HCT116 (cell line): Measurements from ENCODE around the gene GAL3ST2. TPM values are rescaled to one million over a fixed set of nuclear protein-coding genes. Genes with fewer than 3 reads are reported as not detected.

Source experiments
- ATAC-seq: fragments of 200-7000 bp; cut with Tn5 transposase; 2 replicates; pipeline ENCODE4 v1.9.1; 2020; ENCODE audit warnings: mild to moderate bottlenecking, moderate library complexity
- BruUV-seq: library from RNA; stranded (reverse); fragments of 400-500 nt; replicated peaks from 2 replicates; lab custom pipeline; 2021; lab: Mats Ljungman, UMichigan
- CTCF ChIA-PET: fragments of 300-600 bp; sonication (Branson Sonifier 250); formaldehyde crosslinking; loops from one replicate; lab custom pipeline; 2021; ENCODE audit warnings: antibody characterized with exemption; lab: Charles Lee
- POLR2A ChIA-PET: fragments of 300-600, 350-600 bp; sonication (Branson Sonifier 250); formaldehyde crosslinking; loops from one replicate; lab custom pipeline; 2021; ENCODE audit warnings: antibody characterized with exemption; lab: Charles Lee
- RAD21 ChIA-PET, 2 experiments: fragments of 300-600 bp; sonication (Branson Sonifier 250); formaldehyde crosslinking; loops; one replicate each; lab custom pipeline; 2023; ENCODE audit warnings: low total read pairs in 2 of 2; ENCODE audit not compliant: uncharacterized antibody in 2 of 2, unreplicated experiment in 2 of 2, low non-redundant PET in 1 of 2; lab: Charles Lee
- DNase-seq: peaks from one replicate; pipeline ENCODE4 v3.0.0-alpha.2; 2010; ENCODE audit warnings: low read depth, low spot score
- H2AFZ ChIP-seq: fragments of 200-600 bp; shearing (Covaris generic), sonication (generic); 2 replicates; pipeline ENCODE4 v1.6.1; 2017; ENCODE audit warnings: low read depth, mixed run types, mixed read lengths, antibody characterized with exemption, low read length; ENCODE audit not compliant: poor library complexity, severe bottlenecking
- H3K27ac ChIP-seq: 2 replicates; pipeline ENCODE4 v1.5.1; 2012; ENCODE audit warnings: low read depth, low read length
- H3K27me3 ChIP-seq: fragments of 200-600 bp; sonication (generic); 2 replicates; pipeline ENCODE4 v1.6.1; 2016; ENCODE audit warnings: mixed run types, low read length, mixed read lengths; ENCODE audit not compliant: insufficient read depth
- H3K36me3 ChIP-seq, 2 experiments: fragments of 200-500 bp in 1 of 2; fragments of 200-600 bp in 1 of 2; sonication (Bioruptor generic) in 1 of 2; sonication (generic) in 1 of 2; 2 replicates each; pipeline versions ENCODE4 v1.5.1 to v1.6.1; 2014 to 2016; ENCODE audit warnings: low read length in 2 of 2, inconsistent platforms in 1 of 2, mixed read lengths in 1 of 2, mixed run types in 1 of 2; ENCODE audit not compliant: insufficient read depth in 2 of 2, control insufficient read depth in 1 of 2
- H3K4me1 ChIP-seq, 2 experiments: fragments of 200-600 bp in 1 of 2; sonication (generic) in 1 of 2; 2 replicates each; pipeline versions ENCODE4 v1.5.1 to v1.6.1; 2012 to 2017; ENCODE audit warnings: low read length in 2 of 2, inconsistent platforms in 1 of 2, mild to moderate bottlenecking in 1 of 2, mixed read lengths in 1 of 2, mixed run types in 1 of 2, moderate library complexity in 1 of 2; ENCODE audit not compliant: insufficient read depth in 2 of 2, control insufficient read depth in 1 of 2
- H3K4me2 ChIP-seq: fragments of 200-600 bp; sonication (generic); 2 replicates; pipeline ENCODE4 v1.6.1; 2017; ENCODE audit warnings: mixed run types, low read length, mixed read lengths
- H3K4me3 ChIP-seq, 2 experiments: fragments of 200-600 bp in 1 of 2; sonication (generic) in 1 of 2; replicated peaks in 1 of 2; 2 replicates each; pipeline ENCODE4 v1.5.1; 2011 to 2016; ENCODE audit warnings: low read length in 2 of 2, control low read depth in 1 of 2, low read depth in 1 of 2, mild to moderate bottlenecking in 1 of 2, mixed read lengths in 1 of 2, mixed run types in 1 of 2
- H3K79me2 ChIP-seq: fragments of 200-600 bp; sonication (generic); 2 replicates; pipeline ENCODE4 v1.6.1; 2017; ENCODE audit warnings: mild to moderate bottlenecking, mixed run types, low read length, moderate library complexity, mixed read lengths; ENCODE audit not compliant: insufficient read depth
- H3K9ac ChIP-seq: fragments of 200-600 bp; sonication (generic); 2 replicates; pipeline ENCODE4 v1.6.1; 2016; ENCODE audit warnings: low read length, mixed read lengths
- H3K9me2 ChIP-seq: fragments of 200-600 bp; sonication (generic), shearing (Covaris generic); 2 replicates; pipeline ENCODE4 v1.6.1; 2017; ENCODE audit warnings: mixed run types, mild to moderate bottlenecking, moderate library complexity; ENCODE audit not compliant: insufficient read depth
- H3K9me3 ChIP-seq, 2 experiments: fragments of 200-500 bp in 1 of 2; fragments of 200-600 bp in 1 of 2; sonication (Bioruptor generic) in 1 of 2; sonication (generic) in 1 of 2; 2 replicates each; pipeline ENCODE4 v1.6.1; 2014 to 2017; ENCODE audit warnings: low read length in 2 of 2, mixed read lengths in 2 of 2, inconsistent platforms in 1 of 2, low read depth in 1 of 2, mild to moderate bottlenecking in 1 of 2, mixed run types in 1 of 2, moderate library complexity in 1 of 2; ENCODE audit not compliant: control insufficient read depth in 1 of 2, insufficient read depth in 1 of 2
- H4K20me1 ChIP-seq: fragments of 200-600 bp; sonication (generic), shearing (Covaris generic); 2 replicates; pipeline ENCODE4 v1.6.1; 2017; ENCODE audit warnings: mixed run types, mild to moderate bottlenecking, moderate library complexity; ENCODE audit not compliant: insufficient read depth
- CEBPB ChIP-seq: IDR thresholded peaks from 2 replicates; pipeline ENCODE4 v1.6.1; 2012; ENCODE audit warnings: low read depth
- ELF1 ChIP-seq: IDR thresholded peaks from 2 replicates; pipeline ENCODE4 v1.6.1; 2012; ENCODE audit warnings: low read depth, borderline replicate concordance
- EZH2 ChIP-seq: fragments of 200-600 bp; sonication (generic); IDR thresholded peaks from 2 replicates; pipeline ENCODE4 v1.6.1; 2017; ENCODE audit warnings: antibody characterized with exemption, mixed run types
- EZH2phosphoT487 ChIP-seq: fragments of 200-600 bp; IDR thresholded peaks from 2 replicates; pipeline ENCODE4 v1.6.1; 2018; ENCODE audit warnings: antibody characterized with exemption, borderline replicate concordance
- FOSL1 ChIP-seq: IDR thresholded peaks from 2 replicates; pipeline ENCODE4 v1.6.1; 2012; ENCODE audit warnings: low read depth
- POLR2A ChIP-seq: IDR thresholded peaks from 2 replicates; pipeline ENCODE4 v1.7.0; 2011; ENCODE audit warnings: borderline replicate concordance; ENCODE audit not compliant: insufficient read depth, insufficient read length; ENCODE audit errors: extremely low read depth
- POLR2AphosphoS5 ChIP-seq: IDR thresholded peaks from 2 replicates; pipeline ENCODE4 v1.6.1; 2011; ENCODE audit warnings: mild to moderate bottlenecking, low read depth, low read length, moderate library complexity
- RAD21 ChIP-seq: IDR thresholded peaks from 2 replicates; pipeline ENCODE4 v1.6.1; 2012; ENCODE audit warnings: low read depth, mild to moderate bottlenecking
- SIN3A ChIP-seq: IDR thresholded peaks from 2 replicates; pipeline ENCODE4 v1.6.1; 2012; ENCODE audit warnings: low read depth
- SP1 ChIP-seq: IDR thresholded peaks from 2 replicates; pipeline ENCODE4 v1.6.1; 2012; ENCODE audit warnings: low read depth
- SRF ChIP-seq: IDR thresholded peaks from 2 replicates; pipeline ENCODE4 v1.6.1; 2012; ENCODE audit warnings: low read depth
- TCF7L2 ChIP-seq: IDR thresholded peaks from 2 replicates; pipeline ENCODE4 v1.7.0; 2011; ENCODE audit warnings: borderline replicate concordance, inconsistent platforms; ENCODE audit not compliant: insufficient read depth, insufficient read length; ENCODE audit errors: extremely low read depth
- ZBTB33 ChIP-seq: IDR thresholded peaks from 2 replicates; pipeline ENCODE4 v1.6.1; 2011; ENCODE audit warnings: mild to moderate bottlenecking, low read length, moderate library complexity; ENCODE audit not compliant: insufficient replicate concordance; ENCODE audit errors: extremely low read depth
- ZFX ChIP-seq: fragments of 450-650 bp; IDR thresholded peaks from 2 replicates; pipeline ENCODE4 v1.6.1; 2017
- ZNF274 ChIP-seq: fragments of 200-500 bp; sonication (Bioruptor generic); IDR thresholded peaks from 2 replicates; pipeline ENCODE4 v1.6.1; 2014; ENCODE audit warnings: mild to moderate bottlenecking, low read depth, low read length, inconsistent platforms
- intact Hi-C: fragments of 100-400 bp; cut with micrococcal nuclease; formaldehyde crosslinking; loops from 2 replicates; pipeline ENCODE4 v1.10.0; 2022
- total RNA-seq: library from RNA; stranded (reverse); gene quantifications from one replicate; pipeline ENCODE4 v1.2.1, GENCODE V29; 2021; ENCODE audit not compliant: unreplicated experiment
- TF ChIP-seq, protein P1 (sequence below): IDR thresholded peaks from 2 replicates; pipeline ENCODE4 v1.6.1; 2012

The GAL3ST2 gene
- total RNA-seq, 1 experiment from 2014 or later: 0.44 TPM

GRCh38 chr2:241815477-241816430, 39.1 kb downstream of the GAL3ST2 start:
- Histone ChIP-seq H3K79me2 (no peaks in the 10 kb centered on the region), H3K9me2 (no peaks in the 10 kb centered on the region), H3K4me2 (no peak overlapping the region), H3K27me3 (no peaks in the 10 kb centered on the region), H3K27ac (no peak overlapping the region), H3K4me3 (no peak overlapping the region), H3K9me3 (no peaks in the 10 kb centered on the region), H3K4me1 (no peaks in the 10 kb centered on the region), H4K20me1 (no peaks in the 10 kb centered on the region), H2AFZ (no peak overlapping the region), H3K36me3 (no peaks in the 10 kb centered on the region), H3K9ac (no peak overlapping the region)
- BruUV-seq: no TSS peak
- intact Hi-C loops: no loop called here
- DNase-seq: no peak
- ChIA-PET RAD21 (no interaction called here), POLR2A (no interaction called here), CTCF (no interaction called here)
- no peak for ATAC-seq
- TF ChIP-seq, protein P1, sequence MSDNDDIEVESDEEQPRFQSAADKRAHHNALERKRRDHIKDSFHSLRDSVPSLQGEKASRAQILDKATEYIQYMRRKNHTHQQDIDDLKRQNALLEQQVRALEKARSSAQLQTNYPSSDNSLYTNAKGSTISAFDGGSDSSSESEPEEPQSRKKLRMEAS: no peak
- TF ChIP-seq TCF7L2: no peak
- TF ChIP-seq RAD21: no peak
- no peak for TF ChIP-seq POLR2AphosphoS5
- no peak for TF ChIP-seq ZNF274
- no peak for TF ChIP-seq SRF
- TF ChIP-seq CEBPB: no peak
- TF ChIP-seq FOSL1: no peak

- Histone ChIP-seq H4K20me1 (no peaks in the 10 kb centered on the region), H3K79me2 (no peaks in the 10 kb centered on the region), H3K36me3 (no peaks in the 10 kb centered on the region), H3K27ac (no peak overlapping the region), H3K4me3 (no peak overlapping the region), H3K4me2 (no peak overlapping the region), H2AFZ (no peak overlapping the region), H3K9me3 (no peaks in the 10 kb centered on the region), H3K27me3 (no peaks in the 10 kb centered on the region), H3K9me2 (no peaks in the 10 kb centered on the region), H3K9ac (no peak overlapping the region), H3K4me1 (no peaks in the 10 kb centered on the region)
- BruUV-seq: no TSS peak
- DNase-seq (no peak), ATAC-seq (no peak)
- ChIA-PET CTCF (no interaction called here), RAD21 (no interaction called here), POLR2A (no interaction called here)
- intact Hi-C loops: no loop called here
- TF ChIP-seq ZBTB33: no peak
- TF ChIP-seq, protein P1: no peak
- no peak for TF ChIP-seq CEBPB
- no peak for TF ChIP-seq ZNF274
- TF ChIP-seq SP1: no peak
- no peak for TF ChIP-seq TCF7L2
- no peak for TF ChIP-seq SIN3A
- no peak for TF ChIP-seq POLR2AphosphoS5
- TF ChIP-seq ELF1: no peak
- no peak for TF ChIP-seq EZH2
- TF ChIP-seq RAD21: no peak
- TF ChIP-seq ZFX: no peak
- no peak for TF ChIP-seq EZH2phosphoT487
- TF ChIP-seq POLR2A: no peak
Observed at GRCh38 chr2:241816431-241817121, 40.0 kb downstream of the GAL3ST2 start.
